ENCODE results near the gene EEF1A2.

Gene EEF1A2

DNA sequence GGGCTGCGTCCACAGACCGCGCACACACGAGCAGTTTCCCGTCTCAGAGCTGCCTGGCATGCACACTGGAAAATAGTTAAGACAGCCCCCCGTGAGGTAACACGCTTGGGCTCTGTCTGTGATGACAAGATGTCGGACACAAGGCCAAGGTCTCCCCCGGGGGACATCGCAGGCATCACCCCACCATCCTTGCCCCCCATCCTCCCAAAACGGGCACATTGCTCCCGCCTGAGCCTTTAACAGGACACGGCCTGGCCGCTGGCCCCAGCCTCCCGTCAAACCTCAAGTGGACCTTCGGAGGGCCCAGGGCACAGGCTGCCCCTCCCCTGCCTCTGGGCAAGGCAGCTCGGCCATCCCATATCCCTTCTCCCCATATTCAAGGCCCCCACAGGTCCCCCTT is 32.0 kb downstream of the EEF1A2 start:
- no peak for DNase-seq

- DNase-seq: no peak
Measured at GRCh38 chr20:63466250-63466825, 32.5 kb downstream of the EEF1A2 start.

- DNase-seq: no peak
Measured at GRCh38 chr20:63465380-63466249, 33.3 kb downstream of the EEF1A2 start.

- DNase-seq: no peak
Measured at GRCh38 chr20:63464289-63464635, 34.6 kb downstream of the EEF1A2 start.

DNA sequence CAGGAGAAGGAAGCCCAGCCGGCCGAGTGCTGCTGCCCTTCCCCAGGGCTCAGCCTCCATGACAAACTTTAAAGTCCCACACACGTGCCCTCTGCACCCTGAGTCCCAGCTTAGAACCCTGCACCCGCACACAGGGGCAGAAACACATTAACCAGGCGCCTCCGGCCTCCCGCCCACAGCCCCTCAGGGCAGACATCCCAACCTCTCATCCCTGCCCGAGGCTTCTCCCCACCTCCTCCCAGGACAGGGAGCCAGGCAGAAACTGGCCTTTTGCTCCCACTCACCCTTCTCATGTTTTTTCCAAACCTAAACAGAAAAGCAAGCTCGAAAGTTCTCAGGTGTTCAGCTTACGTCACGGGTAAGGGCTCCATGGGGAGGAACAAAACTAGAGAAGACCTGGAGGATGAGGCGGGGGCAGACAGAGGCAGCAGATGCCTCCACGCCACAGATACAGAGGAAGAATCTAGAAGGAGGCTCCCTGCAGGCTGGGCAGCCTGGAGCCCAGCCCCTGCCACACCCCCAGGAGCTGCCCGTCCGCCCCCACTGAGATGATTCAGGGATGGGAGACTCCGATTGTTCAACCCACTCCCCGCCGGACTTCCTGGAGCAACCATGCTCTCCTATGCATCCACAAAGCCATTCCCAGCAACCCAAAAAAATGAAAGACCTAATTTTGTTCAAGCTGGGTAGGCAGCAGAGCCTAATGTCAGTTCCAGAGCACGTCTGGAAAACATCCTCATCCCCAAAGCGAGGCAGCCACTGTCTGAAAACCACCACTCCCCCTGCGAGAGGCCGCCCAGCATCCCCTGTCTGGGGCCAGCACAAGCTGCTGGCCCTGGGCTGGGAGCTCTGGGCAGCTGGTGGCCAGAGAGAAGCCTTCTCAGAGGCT is 35.2 kb downstream of the EEF1A2 start:
- no peak for DNase-seq

GRCh38 chr20:63462244-63462643 is 36.6 kb downstream of the EEF1A2 start:
- DNase-seq: no peak

DNA sequence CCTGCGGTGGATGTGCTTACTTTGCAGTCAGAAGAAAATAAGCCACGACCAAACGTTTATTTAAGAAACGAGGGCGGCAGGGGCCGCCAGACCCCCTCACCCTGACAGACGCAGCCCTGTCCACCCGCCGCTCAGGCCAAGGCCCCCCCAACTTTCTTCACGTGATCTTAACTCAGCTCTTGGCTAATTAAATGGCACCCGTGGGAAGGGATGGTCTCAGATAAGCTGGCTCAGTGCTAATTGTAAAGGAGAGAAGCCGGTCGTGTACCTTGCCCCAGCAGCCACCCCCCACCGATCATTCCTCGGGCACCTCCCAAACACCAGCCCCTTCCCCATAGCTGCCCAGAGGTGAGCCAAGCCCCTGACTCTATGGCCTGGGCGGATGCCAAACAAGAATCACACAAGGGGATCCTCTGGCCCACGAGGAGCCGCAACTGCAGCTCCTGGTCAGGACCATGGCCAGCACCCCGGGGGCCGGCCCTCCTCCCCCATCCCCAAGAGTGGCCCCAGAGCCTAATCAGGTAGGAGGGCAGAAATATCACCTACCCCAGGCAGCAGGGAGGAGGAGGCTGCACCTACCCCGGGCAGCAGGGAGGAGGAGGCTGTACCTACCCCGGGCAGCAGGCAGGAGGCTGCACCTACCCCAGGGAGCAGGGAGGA is 37.6 kb downstream of the EEF1A2 start:
- DNase-seq: no peak

DNA sequence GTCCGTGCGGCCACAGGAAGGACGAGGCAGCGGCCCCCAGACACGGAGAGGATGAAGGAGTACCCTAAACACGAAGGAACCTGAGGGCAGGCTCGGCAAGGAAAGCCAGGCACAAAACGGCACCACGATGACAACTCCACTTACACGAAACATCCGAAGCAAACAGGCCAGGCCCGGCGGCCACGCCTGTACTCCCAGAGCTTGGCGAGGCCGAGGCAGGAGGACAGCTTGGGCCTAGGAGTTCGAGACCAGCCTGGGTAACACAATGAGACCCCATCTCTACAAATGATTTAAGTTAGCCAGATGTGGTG is 39.9 kb downstream of the EEF1A2 start:
- no peak for DNase-seq

- no peak for DNase-seq
Measured at GRCh38 chr20:63458170-63459069, 40.5 kb downstream of the EEF1A2 start.

- no peak for DNase-seq
Measured at GRCh38 chr20:63457737-63458136, 41.1 kb downstream of the EEF1A2 start.

- no peak for DNase-seq
Measured at GRCh38 chr20:63456429-63457284, 42.2 kb downstream of the EEF1A2 start.

DNA sequence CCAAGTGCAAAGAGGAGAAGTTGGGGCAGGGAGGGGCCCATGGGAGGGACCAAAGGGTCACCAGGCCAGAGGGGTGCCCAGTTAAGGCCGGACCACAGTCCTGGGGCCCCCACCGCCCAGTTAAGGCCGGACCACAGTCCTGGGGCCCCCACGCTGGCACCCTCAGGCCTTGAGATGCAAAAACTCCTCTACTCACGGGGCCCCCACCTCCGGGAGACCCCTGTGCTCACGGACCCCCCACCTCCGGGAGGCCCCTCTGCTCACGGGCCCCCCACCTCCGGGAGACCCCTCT is 43.4 kb downstream of the EEF1A2 start:
- no peak for DNase-seq

DNA sequence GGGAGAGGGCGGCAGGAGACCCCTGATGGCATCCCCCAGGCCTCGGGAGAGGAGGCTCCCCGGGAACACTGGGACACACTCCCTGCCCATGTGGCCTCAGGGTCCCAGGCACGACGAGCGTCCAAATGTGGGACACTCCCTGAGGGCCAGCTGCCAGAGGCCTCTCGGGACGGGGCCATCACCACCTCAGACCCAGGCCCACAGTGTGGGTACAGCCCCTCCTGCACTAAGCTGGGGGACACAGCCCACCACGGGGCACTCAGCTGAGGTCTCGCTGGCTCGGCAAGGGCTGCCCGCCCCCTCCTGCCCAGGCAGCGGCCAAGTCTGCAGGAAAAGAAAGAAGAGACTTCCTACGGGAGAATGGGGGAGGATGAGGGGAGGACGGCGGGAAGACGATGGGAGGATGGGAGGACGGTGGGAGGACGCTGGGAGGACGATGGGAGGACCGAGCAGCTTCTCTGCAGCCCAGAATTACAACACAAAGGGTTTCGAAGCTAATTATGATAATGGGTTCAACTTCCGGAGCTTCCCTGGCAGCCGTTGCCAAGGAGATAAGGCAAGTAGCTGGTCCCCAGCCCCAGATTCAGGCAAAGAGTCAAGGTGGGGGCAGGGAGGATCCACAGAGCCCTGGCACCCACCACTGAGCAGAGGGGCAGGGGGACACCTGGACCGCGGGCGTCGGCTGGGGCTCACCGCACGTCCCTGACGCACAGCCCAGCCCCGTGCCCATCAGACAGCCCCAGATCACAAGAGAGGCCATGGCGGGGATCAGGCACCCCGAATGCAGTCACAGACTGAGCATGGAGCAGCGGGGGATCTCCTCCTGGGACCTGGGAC is 43.9 kb downstream of the EEF1A2 start:
- DNase-seq: peak; percentile 67

- no peak for DNase-seq
Measured at GRCh38 chr20:63452821-63453523, 45.9 kb downstream of the EEF1A2 start.

DNA sequence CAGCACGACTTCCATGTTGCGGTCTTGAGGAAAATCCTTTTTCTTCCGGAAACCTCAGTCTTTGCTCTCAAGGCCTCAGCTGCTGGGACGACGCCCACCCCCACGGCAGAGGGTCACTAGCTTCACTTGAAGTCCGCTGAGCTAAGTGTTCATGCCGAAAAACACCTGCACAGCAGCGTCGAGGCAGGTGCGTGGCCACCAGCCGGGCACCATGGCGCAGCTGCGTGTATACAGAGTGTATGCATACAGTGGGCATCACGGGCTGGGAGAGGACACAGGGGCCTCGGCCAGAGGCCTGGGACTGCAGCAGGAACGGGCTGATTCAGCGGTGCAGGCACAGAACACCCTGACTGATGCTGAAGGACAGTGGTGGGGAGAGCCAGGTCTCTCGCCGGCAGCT is 46.5 kb downstream of the EEF1A2 start:
- no peak for DNase-seq

GRCh38 chr20:63451821-63452220 is 47.1 kb downstream of the EEF1A2 start:
- no peak for DNase-seq

DNA sequence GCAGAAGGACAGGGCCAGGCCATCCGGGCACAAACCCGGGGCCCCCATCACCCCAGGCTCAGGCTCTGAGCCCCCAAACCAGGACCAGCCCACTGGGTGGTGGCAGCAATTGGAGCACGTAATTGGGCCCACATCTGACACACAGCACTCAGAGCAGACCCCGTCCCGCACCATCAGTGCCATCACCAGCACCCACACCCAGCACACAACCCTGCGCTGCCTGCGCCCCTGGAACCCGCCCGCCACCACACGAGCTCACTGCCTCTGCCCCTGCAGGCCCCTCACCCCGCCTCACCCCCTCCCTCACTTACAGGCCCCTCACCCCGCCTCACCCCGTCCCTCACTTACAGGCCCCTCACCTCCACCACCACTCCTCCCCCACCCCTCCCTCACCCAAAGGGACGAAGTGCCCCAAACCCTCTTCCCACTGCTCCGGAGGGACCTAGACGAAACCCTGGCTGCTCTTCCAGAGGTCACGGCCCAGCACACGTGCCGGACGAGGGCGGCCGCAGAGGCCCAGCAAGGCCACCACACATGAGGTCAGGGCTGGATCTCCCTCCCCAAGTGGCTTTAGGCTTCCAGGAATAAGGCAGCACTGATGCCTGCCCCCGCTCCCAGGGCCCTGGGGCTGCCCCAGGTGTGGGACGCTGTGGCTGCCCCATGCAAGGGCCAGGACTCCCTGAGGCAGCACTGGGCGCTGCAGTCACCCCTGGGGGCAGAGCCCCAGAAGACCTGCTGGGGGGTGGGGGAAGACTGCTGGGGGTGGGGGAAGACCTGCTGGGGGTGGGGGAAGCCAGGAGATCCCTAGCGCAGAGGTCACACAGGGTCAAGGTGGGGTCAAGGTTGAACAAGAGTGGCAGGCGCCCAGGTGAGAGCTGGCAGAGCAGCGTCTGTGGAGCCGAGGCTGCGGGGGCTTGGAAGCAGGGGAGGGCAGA is 48.8 kb downstream of the EEF1A2 start:
- no peak for DNase-seq

GRCh38 chr20:63449025-63449424 is 49.9 kb downstream of the EEF1A2 start:
- no peak for DNase-seq

DNA sequence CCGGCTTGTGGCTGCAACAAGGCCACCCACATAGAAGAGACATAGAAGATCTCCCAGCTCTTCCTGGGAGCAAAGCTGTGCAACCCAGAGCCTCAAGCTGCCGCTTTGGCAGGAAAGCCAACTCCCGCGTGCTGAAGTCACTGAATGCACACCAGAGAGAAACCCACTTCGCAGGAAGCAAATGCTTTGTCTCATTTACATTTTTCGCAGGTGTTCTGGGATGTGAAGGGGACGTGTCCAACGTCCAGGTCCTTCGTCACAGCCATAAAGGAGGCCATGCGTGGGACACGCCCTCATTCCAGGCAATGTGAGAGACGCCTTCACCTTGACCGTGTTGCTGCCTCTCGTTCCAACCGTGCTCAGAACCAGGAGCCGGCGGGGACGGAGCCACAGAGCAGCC is 50.9 kb downstream of the EEF1A2 start:
- DNase-seq: no peak

Measured in NCI-H748 treated with DMSO at 0.1 percent for 48 hours (cell line).